NOMO-1 treated with DMSO at 0.1 percent for 48 hours (cell line): ENCODE results near the gene TIMM44.
"Not testable (repeated sequence)": the region's sequence is repeated elsewhere in the genome, so short reads cannot be mapped to it uniquely, and the experiment has no call there.

Source experiments
- DNase-seq: peaks from one replicate; lab custom pipeline; 2025; ENCODE audit not compliant: unreplicated experiment; lab: John Stamatoyannopoulos, UW

Gene TIMM44

DNA sequence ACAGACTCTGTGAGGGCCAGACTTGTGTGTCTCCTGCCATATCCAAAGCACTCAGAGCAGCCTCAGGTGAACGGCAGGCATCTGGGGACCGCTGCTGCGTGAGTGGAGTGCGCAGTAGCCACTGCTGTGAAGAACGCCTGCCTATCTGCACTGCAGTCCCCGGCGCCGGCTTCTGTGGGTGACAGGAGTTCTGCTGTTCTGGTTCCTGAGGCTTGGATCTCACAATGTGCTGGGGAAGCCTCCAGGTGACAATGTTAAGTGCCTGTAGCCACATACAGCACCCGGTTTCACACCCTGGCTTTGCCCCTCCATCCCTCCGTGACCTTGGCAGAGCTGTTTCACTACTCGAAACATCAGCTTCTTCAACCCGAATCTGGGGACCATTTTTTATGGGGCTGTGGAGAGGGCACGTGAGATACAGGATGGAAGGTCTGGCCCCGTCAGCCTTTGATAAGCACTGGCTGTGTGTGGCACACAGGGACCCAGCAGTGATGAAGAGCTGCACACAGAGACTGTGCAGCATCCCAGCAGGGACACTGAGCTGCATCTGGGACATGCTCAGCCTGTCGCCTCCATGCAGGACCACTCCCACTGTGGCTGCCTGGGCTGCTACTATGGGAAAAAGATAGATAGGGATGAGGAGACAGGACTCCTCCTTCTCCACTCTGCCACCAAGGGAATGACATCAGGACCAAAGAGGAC, 33.7 kb upstream of the TIMM44 start:
- no peak for DNase-seq

DNA sequence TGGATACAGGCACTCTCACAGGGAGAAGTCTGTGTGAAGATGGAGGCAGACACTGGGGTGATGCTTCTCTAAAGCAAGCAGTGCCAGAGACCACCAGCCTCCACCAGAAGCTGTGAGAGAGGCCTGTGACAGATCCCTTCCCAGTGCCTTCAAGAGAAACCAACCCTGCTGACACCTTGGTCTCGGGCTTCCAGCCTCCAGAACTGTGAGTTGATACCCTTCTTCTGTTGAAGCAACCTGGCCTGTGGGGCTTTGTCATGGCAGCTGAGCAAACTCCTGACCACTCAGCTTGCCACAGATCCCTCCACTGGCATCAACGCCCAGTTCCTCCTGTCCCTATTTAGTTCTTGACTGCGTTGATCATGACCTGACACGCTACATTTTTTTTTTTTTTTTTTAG, 33.0 kb upstream of the TIMM44 start:
- no peak for DNase-seq

DNA sequence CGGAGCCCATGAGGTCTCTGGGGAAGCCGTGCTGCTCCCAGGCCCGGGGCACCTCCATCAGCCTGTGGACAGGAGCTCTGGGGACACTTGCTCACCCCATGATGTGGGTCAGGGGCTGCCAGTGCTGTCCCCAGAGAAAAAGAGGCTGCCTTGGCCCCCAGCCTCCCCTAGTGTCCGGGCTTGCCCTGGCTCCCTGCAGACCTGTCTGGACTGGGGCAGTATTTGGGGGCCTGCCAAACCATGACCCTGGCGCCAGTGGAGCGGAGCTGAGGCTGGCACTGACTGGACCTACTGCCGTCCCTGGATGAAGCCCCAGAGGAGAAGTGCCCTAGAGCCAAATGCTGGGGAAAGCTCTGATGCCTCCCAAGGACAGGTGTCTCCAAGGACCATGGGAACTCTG, 31.6 kb upstream of the TIMM44 start:
- DNase-seq: no peak

DNA sequence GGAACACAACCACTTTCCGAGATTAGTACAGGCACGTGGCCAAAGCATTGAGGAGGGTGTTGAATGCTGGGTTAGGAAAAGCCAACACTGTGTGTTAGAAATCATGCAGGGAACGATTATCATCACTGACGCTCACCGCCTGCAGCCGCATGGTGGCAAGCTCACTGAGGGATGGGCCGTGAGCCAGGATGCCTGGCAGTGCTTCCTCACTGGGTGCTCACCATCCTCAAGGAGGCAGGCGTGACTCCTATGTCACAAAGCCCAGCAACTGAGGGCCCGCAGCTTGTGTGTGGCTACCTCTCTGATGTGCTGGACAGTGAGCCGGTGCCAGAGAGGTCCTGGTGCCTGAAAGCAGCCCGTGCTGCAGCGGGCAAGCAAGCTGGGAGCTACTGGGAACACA, 30.4 kb upstream of the TIMM44 start:
- no peak for DNase-seq

DNA sequence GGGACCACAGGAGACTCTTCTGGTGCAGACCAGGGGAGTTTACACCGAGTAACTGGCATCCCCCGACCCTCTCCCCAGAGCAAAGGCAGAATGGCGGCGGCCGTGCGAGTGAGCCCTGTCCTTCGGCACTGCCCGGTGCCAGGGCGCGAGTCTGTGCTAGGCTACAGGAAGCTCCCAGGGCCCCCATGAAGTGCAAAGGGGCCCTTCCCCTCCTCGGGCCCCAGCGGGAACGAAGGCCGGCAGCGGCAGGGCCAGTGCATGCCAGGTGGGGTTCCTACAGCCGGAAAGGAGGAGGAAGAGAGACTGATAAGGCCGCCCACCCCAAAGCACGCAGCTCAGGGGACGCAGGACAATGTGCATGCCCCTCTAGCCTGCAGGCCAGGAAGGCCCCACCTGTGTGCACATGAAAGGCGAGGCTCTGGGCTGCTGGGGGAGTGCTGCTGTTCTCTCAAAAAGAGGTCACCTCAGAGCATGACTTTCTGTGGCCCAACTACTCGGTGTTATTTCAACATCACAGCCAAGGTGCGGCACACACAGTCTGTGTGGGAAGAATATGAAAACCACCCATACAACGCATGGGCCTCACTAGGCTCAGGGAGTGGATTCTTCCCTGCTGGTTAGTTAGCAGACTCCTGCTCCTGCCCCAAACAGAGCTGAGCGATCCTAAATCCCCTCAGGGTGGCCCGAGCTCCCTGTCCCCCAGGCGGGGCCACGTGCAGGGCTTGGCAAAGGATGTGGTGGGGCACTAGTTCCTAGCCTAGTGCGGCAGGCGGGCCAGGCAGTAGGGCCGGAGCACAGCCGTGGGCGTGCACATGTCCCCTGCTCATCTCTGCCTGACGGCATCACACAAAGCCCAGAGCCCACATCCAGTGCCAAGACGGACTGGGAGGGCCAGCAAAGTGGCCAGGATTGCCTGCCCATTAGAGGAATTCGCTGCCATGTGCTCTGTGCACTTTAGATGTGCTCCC, 28.4 kb upstream of the TIMM44 start:
- no peak for DNase-seq

DNA sequence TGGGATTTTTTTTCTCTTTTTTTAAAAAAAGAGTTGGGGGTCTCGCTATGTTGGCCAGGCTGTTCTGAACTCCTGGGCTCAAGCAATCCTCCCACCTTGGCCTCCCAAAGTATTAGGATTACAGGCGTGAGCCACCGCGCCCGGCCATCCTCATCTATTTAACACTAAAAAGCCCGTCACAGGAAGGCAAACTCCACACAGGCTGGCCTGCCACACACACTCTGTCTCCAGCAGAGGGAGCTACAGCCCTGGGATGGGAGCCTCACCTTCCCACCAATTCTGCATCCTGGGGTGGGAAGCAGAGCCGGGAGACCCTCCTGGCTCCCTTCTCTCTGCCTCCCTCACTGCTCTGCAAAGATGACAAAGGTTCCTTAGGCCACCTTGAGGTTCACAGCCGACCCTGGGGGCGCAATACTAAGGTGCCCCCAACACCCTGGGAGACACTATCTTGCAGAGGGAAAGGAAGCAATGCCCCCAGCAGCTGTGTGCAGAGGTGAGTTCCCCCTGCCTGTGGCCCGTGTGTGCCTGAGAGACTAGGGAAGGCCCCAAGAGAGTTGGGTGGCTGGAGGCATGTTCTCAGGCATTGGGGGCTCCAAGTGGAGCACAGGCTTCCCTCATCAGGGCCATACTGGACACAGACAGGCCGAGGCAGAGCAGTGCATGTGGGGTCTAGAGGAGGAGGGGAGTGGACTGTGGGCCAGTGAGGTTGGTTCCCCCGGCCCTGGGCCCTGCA, 27.4 kb upstream of the TIMM44 start:
- no peak for DNase-seq

DNA sequence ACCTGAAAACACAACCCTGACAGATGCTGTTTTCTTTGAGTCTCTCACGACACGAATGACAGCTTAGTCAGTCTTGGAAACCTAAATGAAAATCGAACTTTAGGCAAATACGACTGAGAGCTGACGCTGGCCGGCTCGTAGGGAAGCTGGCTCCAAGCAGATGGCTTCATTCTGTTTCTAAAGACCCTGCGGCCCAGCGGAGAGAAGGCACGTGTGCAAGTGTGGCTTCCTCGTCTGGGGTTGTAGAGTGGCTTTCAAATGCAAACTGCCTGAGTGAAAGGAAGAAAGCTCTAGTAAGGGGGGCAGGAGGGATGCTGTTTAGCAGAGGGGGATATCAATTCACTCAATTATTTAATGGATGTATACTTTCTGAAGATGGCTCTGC, 26.1 kb upstream of the TIMM44 start:
- no peak for DNase-seq

DNA sequence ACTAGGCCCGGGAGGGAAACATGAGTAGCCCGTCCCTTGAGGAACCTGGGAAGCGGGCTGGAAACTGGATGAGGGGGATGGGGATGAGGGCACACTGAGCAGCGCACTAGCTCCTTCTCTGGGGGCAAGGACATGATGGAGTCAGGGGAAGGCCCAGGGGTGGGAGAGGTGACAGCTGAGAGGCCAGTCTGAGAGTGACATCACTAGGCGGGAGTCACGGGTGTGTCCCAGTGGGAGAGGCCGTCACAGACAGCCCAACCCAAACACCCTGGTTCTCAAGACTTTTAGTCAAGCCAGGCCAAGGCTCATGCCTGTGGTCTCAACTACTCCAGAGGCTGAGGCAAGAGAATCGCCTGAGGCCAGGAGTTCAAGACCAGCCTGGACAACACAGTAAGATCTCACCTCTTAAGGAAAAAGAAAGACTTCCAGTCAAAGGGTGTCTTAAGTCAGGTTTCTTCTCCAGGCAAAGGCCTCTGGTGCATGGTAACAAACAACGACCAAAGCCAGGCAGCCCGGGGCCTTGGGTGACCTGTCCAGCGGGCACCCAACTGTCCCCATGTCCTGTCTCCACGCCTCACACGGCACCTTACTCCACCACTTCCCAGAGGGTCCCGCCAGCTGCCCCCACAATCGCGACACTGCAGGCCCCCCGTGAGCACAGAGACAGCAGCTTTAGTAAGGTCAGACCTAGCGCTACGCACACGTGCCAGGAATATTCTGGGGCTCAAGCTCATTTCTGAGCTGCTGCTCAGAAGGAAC, 25.5 kb upstream of the TIMM44 start:
- no peak for DNase-seq

DNA sequence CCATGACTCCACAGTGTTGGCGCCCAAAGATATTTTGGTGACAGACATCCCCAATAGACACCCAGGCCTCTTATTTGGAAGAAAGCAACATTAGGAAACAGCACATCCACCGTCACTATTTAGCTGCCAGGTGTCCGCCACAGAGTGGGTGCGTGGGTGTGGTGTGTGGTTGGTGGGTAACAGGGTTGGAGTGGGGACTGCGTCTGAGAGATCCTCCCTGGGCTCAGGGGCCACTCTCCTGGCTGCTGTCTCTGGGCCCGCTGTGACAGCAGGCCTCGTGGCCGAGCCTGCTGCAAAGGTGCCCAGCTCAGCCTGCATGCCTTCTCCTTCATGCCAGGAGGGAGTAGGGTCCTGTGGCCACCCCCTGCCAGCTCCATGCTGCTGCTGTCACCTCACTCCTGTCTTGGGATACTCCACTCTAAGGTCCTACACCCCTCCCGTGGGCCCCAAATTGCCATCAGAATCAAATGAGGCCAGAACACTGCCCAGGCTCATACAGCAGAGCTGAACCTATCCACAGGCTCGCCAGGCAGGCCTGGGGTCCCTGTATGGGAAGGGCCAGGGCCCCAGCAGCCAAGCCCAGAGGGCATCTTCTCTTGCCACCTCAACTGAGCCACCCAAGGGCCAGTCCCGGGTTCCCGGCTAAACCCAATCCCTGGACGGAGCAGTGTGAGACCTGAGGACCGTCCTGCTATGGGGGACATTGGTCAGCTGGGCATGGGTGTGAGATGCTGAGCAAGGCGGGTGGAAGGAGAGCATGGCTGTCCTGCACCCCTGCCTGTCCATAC, 24.7 kb upstream of the TIMM44 start:
- DNase-seq: no peak

DNA sequence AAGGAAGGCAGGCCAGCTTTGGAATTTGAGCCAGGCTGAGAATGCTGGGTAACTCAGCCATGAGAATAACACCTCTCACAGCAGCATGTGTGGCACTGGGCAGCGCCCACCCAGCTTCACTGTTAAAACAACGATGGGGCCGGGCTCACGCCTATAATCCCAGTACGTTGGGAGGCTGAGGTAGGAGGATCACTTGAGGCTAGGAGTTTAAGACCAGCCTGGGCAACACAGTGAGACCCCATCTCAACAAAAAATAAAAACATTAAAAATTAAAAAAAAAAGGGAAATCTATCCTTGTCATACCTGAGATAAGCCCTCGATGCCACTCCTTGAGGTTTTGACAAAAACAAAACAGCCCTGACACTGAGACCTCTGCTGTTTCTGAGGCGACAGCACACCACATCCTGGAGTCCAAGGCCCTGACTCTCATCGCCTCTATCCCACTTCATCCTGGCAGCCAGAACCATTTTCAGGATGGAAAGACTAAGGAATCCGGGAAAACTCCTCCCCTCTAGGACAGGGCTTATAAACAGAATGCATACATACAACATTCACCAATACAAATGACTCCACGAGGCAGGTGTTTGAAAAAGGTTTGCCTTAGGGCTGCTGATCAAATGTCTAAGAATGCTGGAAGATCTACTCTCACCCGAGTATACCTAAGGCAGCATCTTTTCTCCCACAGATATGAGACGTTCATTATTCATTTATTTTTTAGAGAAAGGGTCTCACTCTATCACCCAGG, 22.6 kb upstream of the TIMM44 start:
- DNase-seq: no peak

DNA sequence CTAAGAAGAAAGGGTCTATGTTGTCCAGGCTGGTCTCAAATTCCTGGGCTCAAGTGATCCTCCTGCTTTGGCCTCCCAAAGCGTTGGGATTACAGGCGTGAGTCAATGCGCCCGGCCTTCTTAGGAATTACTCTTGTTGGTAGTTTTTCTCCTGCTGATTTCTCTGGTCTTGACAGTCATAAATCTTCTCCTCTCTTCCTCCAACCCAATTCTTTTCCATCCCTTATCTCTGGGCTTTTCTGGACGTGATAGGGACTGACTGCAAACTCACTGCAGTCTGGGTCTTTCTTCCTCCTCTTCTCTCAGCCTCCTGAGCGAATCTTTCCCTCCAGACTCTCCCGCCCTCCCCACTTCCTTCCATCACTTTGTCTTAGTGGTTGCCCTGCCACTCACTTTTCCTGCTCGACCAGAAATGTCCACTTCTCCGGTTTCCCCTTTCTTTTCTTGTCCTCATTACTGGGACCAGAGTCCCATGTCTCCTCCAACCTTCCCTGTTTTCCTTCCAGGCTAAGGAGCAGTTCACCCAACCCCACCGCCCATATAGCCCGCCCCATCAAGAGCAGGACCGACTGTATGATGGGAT, 21.9 kb upstream of the TIMM44 start:
- DNase-seq: no peak

DNA sequence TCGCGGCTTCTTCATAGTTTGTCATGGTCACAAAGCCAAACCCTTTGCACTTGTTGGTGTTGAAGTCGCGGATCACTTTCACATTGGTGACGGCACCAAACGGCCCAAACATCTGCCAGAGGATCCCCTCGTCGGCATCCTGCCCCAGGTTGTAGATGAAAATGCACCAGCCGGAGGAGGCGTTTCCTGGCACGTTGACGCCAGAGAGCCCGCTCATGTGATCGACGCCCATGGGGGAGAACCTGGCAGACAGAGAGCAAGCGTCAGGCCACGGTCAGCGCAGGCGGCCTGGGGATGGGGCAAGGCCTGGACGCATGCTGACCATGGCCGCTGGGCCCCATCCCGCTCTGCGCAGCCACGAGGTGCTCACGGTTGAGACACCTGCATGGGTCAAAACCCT, 20.1 kb upstream of the TIMM44 start:
- no peak for DNase-seq

DNA sequence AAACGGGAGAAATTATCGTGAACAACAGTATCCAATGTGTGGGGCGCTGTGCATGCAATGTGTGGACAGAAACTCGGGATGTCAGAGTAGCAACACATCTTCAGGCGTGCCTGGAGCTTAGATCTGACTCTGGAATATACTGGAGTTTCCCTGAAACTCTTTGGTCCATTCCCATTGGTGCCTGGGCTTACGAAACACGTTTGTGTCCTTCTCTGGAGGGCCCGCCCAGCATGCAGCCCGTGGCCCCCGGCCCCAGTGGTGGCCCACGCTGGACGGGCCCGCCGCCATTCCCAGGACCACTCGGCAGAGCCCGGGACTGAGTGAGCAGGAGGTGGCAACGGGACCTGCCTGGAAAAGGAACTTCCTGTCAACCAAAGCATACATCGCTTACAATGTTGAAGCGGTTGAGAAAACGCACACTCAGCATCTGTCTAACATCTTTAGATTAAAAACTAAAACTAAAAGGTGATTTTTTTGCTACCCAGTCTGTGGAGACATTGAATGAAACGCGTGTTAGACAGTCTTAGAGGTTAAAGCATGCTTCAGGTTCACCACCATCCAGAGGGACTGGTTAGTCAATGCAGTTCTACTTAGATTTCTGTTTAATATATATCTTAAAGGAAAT, 19.3 kb upstream of the TIMM44 start:
- no peak for DNase-seq

DNA sequence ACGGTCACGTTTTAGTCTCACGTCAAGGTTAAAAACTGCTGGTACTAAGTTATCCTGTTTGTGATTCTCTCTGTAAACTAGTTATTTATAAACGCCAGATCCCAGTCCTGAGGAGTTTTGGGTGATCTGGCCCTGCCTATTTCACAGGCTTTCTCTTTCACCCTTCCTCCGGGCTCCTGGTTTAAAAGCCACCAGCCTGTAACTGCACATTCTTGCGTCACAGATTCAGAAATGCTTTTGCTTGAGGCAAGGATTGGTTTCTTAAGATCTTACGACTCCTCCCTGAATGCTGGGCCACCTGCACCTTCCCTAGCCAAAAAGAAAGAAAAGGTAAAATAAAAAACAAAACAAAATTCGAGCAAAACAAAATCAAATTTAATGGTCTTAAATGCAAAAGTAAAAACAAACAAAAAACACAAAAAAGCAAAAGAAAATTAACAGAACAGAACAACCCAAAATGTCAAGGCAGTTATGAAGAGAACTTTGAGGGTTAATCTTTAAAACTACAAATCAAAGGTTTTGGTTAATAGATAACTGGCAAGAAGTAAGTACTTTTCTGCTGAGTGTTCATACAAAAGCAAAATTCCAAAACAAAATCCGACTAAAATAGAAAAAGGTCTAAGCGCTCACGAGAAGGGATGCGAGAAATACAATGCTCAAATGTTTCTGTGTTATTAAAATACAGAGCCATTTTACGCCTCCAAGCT, 18.6 kb upstream of the TIMM44 start:
- no peak for DNase-seq

DNA sequence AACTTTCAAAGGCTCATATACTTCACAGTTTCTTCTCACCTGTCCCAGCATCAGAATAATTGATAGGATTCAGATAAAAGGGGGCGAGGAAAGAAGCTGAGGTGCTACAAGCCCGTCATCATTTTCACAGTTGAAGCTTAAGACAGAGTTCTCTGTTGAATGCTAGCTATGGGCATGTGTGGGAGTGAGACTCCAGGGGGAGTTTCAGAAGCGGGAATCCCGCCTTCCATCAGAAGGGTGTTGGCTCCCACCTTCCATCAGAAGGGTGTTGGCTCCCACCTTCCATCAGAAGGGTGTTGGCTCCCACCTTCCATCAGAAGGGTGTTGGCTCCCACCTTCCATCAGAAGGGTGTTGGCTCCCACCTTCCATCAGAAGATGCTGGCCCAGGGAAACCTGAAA, 17.6 kb upstream of the TIMM44 start:
- DNase-seq: not testable (repeated sequence)

DNA sequence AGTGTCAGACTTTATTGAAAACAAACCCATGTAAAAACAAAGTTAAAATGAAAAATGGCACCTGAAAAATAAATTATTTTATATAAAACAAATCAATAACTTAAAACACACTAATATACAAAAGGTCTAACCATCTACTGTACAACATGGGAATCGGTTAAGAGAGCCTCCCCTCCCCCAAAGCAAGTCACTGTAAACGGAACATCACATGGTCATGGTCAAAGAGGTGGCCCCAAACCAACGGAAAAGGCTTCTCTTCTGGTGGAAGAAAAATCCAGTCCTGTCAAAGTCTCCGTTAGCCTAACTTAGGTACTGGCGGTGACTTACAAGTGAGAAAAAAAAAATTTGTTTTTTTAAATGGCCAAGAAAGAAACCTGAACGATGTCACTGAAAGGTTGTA, 15.7 kb upstream of the TIMM44 start:
- DNase-seq: no peak

DNA sequence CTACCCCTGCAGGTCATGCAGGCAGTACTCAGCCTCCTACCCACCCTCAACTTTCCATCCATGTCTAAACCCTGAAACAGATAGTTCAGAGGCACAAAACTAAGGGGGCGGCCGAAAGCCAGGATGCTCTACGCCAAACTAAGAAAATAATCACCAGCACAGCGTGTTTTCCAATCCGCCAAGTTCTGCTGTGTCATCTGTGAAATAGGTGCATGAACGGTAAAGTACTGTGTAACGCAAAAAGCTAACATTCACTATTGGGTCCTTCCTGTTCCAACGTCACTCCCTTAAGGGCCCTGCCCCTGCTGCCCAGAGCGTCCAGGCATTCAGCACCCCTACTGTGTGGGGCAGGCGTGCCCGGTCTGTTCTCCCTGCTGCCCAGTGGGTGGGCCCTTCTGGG, 12.2 kb upstream of the TIMM44 start:
- no peak for DNase-seq

DNA sequence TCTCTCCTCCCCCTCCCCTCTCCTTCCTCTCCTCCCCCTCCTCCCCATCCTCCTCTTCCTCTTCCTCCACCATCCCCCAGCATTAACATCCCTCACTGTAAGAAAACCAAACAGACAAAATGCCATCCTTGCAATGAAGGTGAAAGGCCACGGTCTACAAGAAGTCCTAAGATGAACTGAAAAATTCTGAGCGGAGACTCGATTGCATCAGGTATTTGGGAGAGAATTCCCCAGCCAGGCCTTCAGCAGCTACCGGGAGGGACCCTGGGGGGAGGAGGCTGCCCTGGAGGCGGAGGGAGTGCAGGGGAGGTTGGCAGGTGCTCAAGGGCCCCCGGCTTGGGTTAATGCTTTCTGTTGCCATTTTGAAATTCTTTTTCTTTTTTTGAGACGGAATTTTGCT, 10.1 kb upstream of the TIMM44 start:
- DNase-seq: no peak
